GM19455 (cell line): ENCODE results near the gene OSBPL6.
"Not testable (repeated sequence)": the region's sequence is repeated elsewhere in the genome, so short reads cannot be mapped to it uniquely, and the experiment has no call there.

Experiments
- ATAC-seq: cut with Tn5 transposase; IDR thresholded peaks from one replicate; pipeline ENCODE4 v1.9.1; 2021; ENCODE audit not compliant: unreplicated experiment

Gene OSBPL6

DNA sequence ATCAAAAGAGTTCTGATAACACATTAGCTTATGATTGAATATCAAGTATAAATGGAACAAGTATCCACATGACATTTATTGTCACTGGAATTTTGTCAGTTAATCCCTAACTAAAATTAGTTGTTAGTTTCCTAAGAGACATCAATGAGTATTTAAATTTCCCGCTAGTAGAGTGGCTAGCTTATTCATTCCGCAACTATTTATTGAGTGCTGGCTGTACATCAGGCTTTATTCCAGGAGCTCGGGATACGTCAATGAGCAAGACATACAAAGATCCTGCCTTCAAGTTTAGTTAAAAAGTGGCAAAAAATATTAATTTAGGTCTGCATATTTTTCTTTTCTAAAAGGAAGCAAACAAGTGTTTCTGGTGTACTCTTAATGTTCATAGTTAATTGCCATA is 197.4 kb downstream of the OSBPL6 start:
- no peak for ATAC-seq

DNA sequence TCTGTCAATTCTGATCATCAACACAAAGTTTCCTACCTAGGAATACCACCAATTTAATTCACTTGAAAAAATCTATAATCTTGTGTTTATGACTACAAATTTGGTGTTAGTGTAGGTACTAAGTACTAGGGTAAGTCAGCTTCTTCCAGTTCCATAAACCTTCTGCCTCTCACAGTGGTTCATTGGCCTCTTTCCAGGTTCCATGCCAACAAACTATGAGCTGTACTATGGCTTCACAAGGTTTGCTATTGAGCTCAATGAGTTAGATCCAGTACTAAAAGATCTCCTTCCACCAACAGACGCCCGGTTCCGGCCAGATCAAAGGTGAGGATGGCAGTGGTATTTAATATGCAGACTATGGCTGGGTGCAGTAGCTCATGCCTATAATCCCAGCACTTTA is 197.9 kb downstream of the OSBPL6 start:
- ATAC-seq, result no peak

DNA sequence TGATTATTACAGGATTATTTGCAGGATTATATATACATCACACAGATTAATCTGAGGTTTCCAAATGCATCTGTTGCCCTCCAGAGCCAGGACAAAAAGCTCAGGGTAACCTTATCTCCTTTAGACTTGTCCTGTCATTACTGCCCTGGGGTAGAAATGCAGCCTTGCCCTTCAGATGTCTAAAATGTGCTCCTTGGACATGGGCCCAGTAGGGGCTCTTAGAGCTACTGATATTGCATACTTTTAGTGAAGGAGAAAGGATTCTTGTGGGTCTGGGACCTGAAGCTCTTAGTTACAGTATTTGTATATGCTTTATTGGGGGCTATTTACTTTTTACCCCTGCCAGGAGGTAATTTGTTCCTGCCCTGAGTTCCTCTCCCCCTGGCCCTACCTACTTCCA is 200.5 kb downstream of the OSBPL6 start:
- ATAC-seq, result no peak

DNA sequence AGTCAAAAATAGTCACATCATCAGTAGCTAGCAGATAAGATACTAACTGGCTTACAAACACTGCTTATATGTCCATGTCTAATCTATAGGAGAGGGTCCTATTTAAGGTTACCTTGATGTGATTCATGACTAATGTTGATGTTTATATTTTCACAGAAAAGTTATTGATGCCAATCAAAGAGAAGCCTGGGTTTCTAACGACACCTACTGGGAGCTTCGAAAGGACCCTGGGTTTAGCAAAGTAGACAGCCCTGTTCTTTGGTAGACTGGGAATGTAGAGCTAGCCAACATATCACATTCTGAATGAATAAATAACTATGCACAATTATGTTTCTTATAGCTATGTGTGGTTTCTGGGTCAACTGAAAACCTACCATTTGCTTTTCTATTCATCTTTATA is 201.0 kb downstream of the OSBPL6 start:
- no peak for ATAC-seq

DNA sequence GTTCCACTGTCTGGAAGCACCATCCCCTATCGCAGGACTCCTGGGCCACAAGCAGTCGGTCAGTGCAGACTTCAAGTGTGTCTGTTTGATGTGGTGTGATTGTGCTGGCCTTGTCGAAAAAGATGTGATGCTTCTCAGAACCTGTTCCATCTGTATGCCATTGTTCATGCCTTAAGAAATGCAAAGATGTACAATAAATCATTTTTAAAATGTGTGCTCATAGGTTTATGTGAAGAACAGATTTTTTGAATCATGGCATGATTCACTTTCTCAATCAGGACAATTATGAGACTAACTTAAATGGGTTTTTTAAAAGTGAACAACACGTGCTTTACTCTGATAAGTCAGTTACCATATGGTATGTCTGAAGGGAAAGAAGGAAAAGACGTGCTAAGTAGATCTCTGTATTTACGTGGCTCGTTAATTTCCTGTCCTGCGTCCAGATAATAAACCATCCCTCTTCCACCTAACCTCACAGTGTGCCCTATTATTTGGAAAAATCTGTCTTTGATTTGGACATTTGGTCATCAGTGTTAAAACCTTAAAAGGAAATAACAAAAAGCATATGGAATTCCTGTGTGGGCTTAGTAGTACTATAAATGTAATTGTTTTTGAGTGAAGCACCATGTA is 201.7 kb downstream of the OSBPL6 start:
- no peak for ATAC-seq

DNA sequence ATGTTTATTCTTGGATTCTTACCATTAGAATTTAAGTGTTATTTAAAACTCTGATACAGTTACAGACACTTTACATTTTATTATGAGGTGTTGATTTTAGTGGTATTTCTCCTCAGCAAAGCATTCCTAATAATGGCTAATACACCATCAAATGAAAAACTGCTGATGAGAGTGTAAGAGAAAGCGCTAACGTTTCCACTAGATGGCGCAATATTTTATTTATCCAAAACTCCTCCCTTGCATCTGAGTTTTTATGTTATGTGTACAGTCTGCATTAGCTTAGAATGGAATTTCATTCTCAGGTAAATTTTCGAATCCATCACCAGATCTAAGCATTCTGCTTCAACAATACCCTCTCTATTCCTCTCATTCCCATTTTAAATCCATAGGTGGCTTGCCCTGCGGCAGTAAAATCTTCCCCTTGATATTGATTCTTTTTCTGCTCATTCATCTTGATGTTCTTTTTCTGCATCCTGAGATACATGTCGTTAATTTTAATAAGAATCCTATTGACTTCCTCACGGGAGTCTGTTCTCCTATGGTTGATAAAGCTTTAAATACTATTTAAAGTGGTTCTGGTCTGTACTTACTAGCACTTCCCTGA is 202.8 kb downstream of the OSBPL6 start:
- ATAC-seq, result peak; percentile 90

DNA sequence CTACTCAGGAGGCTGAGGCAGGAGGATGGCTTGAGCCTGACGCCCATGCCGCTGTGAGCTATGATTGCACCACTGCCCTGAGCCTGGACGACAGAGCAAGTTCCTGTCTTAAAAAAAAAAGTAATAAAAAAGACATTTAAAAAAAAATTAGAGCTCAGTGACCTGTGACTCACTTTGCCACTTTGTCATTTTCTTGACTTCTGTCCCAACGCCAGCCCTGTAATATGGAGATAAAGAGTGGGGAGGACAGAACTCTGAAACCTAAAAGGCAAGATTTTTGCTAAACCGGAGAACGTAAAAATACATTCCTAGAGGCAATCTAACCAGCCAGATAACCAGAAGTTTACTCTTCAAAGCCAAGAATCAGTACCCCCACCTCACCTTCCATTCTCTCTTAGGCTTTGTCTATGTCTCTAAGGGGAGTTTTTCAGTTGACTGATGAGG is 207.7 kb downstream of the OSBPL6 start:
- ATAC-seq, result no peak

DNA sequence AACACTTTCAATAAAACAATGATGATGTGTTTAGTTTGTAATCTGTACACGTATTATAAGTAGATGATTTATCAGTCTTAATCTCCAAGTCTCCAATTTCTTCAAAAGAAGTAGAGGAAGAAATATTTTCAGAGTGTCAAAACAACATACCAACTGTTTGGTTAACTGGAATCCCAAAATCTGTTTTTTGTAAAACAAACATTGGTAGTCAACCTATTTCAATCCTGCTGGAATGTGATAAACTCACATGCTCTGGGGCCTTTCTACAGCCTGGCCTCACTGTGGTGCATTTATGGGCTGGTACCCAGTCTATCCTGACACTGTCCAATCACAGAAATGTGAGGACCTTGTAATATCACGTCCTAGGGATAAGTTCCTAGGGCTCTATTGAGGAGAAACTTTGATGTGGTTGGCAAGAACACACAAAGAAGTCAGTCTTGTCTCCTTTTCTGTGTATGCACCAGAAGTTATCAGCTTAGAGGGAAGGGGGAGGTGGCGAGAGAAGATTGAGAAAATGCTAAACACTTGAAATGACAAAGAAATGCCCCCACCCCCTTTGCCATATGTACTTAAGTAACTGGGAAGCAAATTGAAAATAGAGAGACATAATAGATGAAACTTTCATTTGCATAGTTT is 209.5 kb downstream of the OSBPL6 start:
- ATAC-seq, result peak; percentile 44

DNA sequence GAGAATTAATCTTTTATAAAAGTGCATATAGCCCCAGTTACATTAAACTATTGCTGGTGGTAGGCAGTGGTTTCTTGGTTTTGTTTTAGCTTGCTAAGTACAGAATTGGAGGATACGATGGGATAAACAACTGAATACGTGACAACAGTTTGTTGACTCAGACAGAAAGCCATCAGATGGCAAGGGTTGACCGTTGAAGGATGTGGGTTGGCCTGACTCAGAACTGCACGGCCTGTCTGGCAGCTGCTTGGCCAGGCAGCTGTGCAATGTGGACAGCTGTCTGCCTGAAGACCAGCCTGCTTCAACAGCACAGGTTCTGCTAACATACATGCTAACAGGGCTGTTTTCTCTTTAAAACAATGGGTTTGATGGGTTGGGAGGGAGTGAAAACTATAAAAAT is 210.1 kb downstream of the OSBPL6 start:
- peak; percentile 99 for ATAC-seq

DNA sequence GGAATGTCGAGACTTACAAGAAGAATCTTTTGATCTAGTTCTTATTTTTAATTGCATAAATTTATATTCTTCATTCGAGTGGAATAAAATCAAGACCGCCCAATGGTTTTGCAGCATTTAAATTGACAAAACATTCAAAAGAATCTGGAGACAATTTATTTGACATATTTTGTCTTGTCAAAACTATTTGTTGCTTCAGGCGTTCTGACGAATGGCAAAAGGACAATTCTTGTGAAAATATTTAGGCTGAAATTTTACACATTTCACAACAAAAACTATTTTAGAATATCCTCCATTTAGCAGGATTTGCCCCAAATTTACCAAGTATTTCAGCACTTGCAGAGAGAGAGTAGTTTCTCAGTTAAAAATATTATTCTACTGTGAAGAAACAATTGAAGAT is 214.9 kb downstream of the OSBPL6 start:
- no peak for ATAC-seq

DNA sequence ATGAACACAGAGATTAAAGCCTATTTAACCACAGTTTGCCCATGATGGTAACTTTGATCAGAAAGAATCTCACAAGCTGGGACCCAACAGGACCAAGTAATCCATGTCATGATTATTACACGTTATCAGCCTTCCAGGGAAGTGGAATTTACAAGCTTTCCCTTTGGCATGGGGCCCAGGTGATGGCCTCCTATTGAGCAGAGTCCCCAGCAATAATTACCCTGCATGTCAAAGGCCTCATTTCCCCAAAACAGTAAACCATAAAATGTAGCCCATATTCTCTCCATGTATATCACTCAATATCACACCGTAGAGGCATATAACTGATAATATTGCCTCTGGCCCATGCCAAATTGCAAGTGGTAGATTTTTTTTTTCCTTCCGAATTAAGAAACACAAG is 217.7 kb downstream of the OSBPL6 start:
- ATAC-seq, result no peak

DNA sequence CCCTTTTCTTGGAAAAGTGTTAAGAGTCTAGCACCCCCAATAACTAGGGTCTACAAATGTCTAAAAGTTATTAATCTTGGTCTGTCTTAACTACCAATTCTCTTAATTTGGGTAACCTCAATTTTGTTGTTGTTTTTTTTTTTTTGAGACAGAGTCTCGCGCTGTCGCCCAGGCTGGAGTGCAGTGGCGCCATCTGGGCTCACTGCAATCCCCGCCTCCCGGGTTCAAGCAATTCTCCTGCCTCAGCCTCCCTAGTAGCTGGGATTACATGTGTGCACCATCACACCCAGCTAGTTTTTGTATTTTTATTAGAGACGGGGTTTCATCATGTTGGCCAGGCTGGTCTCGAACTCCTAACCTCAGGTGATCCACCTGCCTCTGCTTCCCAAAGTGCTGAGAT is 218.1 kb downstream of the OSBPL6 start:
- ATAC-seq, result not testable (repeated sequence)

DNA sequence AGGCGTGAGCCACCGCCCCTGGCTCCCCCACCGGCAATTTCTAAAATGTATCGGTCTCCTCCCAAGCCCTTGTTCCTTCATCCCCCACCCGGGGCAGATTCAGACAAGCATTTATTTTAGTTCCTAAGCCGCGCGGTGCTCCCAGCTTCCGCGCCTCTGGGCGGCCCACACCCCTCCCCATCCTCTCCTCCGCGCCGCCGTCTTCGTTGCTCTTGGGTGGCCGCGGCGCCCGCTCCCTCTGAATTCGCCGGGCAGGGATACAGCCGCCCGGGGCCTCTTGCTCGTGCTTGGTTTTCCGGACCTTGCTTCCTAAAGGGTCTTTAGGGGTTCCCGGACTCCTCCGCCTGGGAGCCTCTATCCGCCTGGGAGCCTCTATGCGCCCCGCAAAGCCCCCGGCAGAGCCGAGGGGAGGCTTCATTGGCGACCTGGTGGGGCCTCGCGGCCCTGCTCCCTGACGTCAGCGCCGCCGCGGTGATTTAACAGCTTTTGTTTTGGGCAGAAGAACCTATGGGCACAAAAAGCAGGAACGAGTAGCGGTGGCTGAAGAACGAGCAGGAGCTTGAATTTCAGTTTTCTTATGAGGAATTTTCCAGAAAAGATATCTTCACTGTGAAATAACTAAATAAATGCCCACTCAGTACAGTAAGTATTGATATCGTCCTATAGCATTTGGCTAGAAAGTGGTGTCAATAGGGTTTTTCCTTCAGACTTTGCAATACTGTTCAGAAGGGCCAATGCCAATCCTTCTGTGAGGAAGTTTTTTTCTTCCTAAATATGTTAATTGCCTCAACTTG is 219.4 kb downstream of the OSBPL6 start:
- ATAC-seq, result peak; percentile 83

DNA sequence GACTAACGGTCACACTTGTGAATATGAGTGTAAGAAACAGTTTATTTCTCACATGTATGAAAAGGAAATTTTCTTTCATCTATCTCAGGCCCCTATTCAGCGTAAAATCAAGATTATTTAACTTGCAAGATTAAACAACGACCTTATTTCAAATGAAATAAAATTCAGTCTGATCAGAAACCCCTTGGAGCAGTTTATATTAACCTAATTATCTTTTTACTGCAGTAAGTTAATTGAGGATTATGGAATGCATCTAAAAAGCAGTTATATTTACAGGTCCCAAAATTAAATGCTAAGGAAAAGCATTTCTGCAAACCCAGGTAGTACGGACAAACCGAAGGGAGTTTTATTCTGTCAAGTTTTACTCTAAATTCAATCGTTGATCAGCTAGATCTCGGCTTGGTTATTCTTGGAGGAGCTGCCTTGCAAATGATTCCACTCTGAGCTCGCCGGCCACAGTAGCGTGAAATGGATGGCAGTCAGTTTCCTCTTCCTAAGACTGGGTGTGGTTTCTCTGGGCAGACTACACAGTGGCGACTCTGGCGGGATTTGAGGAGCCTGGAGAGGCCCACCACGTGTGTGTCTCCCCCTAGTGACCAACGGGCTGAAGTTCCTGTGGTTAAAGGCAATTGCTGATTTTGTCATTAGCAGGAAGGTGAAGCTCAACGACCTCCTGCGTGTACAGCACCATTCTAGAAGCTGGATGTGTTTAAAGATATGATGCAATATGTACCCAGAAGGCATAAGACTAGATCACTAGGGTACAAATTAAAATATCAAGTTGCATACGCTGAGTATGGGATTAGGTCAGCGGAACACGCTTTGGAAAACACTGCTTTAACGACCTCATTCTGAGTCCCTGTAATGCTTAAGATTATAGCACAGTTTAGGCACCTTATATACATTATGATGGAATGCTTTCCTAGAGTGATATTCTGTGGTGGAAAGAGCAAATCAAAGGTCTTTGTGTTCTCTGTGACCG is 220.2 kb downstream of the OSBPL6 start:
- peak; percentile 70 for ATAC-seq

DNA sequence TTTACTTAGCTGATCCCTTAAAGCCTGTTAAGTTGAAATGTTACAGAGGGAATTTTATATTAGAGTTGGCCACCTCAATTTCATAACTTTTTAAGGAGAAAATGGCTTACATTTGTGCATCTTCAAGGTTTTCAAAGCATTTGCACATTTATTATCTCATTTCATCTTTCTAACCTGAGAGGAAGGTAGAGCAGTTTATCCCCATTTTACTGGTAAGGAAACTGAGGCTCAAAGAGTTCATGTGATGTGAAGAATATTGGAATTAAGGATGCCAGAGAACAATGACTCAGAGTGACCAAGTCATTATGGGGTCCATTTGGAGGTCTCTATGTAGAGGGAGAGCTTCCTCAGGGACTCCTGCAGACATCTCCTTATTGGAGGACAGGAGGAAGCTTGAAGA is 221.7 kb downstream of the OSBPL6 start:
- ATAC-seq, result no peak

DNA sequence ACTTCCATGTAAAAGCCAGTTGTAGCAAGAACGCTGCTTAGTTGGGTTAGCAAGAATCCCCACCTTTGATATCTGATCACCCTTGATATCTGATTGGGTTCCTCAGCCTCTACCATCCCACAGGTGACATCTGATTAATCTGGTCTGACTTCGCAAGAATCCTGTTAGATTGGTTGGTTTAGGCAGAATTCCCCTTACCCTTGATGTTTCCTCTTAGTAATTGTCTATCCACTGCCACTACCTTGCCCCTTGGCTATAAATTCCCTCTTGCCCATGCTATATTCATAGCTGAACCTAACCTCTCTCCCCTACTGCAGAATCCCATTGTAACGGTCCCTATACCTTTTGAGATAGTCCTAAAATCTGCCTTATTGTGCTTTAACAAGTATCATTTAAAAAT is 223.6 kb downstream of the OSBPL6 start:
- no peak for ATAC-seq

DNA sequence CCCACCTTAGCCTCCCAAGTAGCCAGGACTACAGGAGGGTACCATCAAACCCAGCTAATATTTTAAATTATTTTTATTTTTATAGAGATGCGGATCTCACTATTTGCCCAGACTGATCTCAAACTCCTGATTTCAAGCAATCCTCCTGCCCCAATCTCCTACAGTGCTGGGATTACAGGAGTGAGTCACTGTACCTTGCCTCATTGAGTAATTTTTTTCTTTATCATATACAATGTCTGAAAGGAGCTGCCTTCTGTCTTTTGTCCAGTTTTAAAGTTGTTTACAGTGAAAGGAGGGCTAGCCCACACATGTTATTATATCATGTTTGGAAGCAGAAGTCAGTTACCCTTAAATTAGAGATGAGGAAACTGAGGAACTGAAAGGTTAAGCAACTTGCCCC is 224.1 kb downstream of the OSBPL6 start:
- no peak for ATAC-seq

DNA sequence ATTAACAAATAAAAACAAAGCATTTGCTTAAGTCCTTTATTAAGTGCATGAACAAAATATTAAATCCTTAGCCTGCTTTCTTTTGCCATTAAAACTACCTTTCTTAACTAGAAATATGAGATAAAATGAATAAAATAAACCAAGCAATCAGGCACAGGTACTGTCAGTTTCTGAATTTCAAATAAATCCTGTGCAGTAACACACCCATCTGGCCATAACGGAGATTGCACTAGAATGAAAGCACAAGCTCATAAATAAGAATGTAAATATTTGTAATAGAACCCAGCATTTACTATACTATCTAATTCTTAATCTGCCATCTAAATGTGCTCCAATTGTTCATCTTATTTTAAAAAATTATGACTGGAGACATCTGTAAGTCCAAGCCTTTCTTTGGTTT is 224.8 kb downstream of the OSBPL6 start:
- no peak for ATAC-seq

DNA sequence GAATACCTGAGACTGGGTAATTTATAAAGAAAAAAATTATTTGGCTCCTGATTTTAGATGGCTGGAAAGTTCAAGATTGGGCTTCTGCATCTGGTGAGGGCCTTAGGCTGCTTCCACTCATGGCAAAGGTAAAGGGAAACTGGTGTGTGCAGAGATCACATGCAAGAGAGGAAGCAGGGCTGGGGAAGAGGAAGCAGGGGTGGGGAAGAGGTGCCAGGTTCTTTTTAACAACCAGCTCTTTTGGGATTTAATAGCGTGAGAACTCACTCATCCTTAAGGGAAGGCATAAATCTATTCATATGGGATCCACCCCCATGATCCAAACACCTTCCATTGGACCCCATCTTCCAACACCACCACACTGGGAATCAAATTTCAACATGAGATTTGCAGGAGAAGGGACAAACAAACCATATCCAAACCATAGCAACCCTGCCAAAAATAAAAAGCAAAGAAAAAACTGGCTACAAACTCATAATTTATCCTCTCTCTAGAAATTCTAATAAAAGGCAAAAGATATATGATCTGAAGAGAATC is 226.2 kb downstream of the OSBPL6 start:
- no peak for ATAC-seq

DNA sequence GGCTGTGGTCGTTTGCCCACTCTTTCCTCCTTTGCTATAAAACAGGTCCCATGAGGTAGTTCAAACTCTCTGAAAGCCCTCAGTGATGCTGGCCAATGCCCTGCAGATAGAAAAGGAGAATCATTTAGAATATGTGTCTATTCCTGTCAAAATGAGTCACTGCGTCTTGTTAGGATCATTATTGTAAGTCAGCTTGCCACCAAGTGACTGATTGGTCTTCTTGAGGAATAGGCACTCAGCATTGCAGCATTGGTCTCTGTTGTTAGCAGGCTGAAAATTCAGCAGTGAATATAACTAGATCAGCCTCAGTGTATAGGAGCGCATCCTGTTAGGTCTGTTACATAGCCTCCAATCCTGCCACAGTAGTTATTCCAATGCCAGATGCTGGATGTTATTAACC is 227.8 kb downstream of the OSBPL6 start:
- no peak for ATAC-seq
